ENCODE data around the gene PGM1. TPM values are rescaled to one million over a fixed set of nuclear protein-coding genes. Genes with fewer than 3 reads are reported as not detected.

Gene PGM1
- total and polyA plus RNA-seq, 2 of the 13 experiments (the other 11 are each of a cell fraction or from before 2014, with no cell fraction given), result 51.6 to 105 TPM

DNA sequence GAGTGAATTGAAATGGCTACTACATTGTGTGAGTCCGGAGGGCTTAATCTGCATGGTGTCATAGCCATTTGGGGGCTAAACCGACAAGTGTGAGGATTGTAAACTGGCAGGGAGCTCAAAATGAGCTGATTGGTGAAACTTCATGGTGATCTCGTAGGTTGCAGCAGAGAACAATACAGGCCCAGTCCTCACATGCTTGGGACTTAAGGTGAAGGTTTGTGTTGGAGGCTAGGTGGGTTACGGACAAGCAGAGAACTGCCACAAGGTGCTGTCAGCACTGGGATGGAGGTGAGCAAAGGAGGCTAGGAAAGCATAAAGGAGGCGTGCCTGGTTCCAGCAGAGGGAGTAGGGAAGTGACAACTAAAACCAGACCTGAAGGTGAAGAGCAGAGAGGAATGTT lies 9.4 kb downstream of the PGM1 start:
- no peak for FAIRE-seq
- Histone ChIP-seq H3K4me2 (ENCODE audit: low read depth, low read length) (no peak overlapping the region), H4K20me1 (ENCODE audit: insufficient read depth, low read length) (no peaks in the 10 kb centered on the region), H3K9ac (ENCODE audit: insufficient read depth, low read depth, low read length) (no peak overlapping the region), H3K4me3 (replicated peaks in 1 of 3; ENCODE audit: insufficient read depth in 1 of 3, low read depth in 2 of 3, low read length in 3 of 3) (no peak overlapping the region), H3K27ac (ENCODE audit: extremely low read length, insufficient read depth, low read length) (no peak overlapping the region), H3K4me1 (ENCODE audit: insufficient read depth, low read length) (peaks cover 60% of the 10 kb centered on the region), H3K9me3 (ENCODE audit: low read length) (no peaks in the 10 kb centered on the region), H3K36me3 (replicated peaks in 1 of 2; ENCODE audit: control insufficient read depth in 1 of 2, insufficient read depth in 2 of 2, low read length in 2 of 2) (peaks cover 2 to 36% of the 10 kb centered on the region in 2 experiments; a peak in 3 of 5 replicates), H3K27me3 (ENCODE audit: control insufficient read depth in 1 of 2, insufficient read depth in 2 of 2, low read length in 2 of 2) (no peaks in the 10 kb centered on the region), H3K79me2 (ENCODE audit: insufficient read depth, low read length) (peaks cover 69% of the 10 kb centered on the region), H2AFZ (ENCODE audit: low read length) (no peak overlapping the region)
- in situ Hi-C loops (cut with HindIII; ENCODE audit: extremely low pct_ligation_motif_present, low pct_unique_long_range_greater_than_20kb) (loop anchor here (25.0 kb wide), 1 partner anchor 310 kb away; no protein-coding TSS in a partner anchor), intact Hi-C loops (cut with micrococcal nuclease; ENCODE audit: unreplicated experiment) (no loop called here)
- POLR2A ChIA-PET, result no interaction called here
- CTCF ChIA-PET (ENCODE audit: low intra/inter-chr PET ratio, low total read pairs), result no interaction called here
- TF ChIP-seq FOSL2 (CRISPR knock-in tag; IDR thresholded peaks at IDR 0.05), result no peak
- peak; percentile 63; the same call in 1 of the 2 replicates for TF ChIP-seq ZKSCAN5 (CRISPR knock-in tag; IDR thresholded peaks at IDR 0.05)
- DNase-seq (ENCODE audit: low spot score), result no peak
- WGBS (ENCODE audit: low lambda C conversion rate), result 95% methylated on average over 5 of the region's 5 CpGs
- BruUV-seq (replicated peaks), result no TSS peak
- ATAC-seq, result no peak

DNA sequence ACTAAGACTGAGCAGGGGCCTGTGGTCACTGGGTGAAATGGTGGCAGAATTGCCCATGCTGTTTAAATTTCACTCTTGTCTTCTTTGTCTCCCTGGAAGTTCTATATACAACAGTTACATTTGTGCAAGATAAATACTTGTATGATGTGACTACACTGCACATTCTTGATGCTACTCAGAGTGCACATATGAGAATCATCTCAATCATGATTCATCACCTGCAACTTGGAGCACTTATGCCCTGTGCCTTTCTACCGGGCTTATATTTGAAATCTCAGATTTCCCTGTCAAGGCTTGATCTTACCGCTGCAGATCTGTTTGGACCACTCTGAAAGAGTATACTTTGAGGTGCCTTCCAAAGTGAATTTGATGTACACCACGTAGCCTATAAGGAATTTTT lies 10.6 kb downstream of the PGM1 start:
- peaks cover 62% of the 10 kb centered on the region for H3K79me2 ChIP-seq (ENCODE audit: insufficient read depth, low read length)
- ATAC-seq (no peak), FAIRE-seq (no peak), DNase-seq (ENCODE audit: low spot score) (no peak)
- peaks cover 2 to 36% of the 10 kb centered on the region in 2 experiments; a peak in 3 of 5 replicates for H3K36me3 ChIP-seq (replicated peaks in 1 of 2; ENCODE audit: control insufficient read depth in 1 of 2, insufficient read depth in 2 of 2, low read length in 2 of 2)
- H3K4me1 ChIP-seq (ENCODE audit: insufficient read depth, low read length), result peaks cover 63% of the 10 kb centered on the region
- WGBS (ENCODE audit: low lambda C conversion rate), result 95% methylated on average over 3 of the region's 3 CpGs
- H3K27ac ChIP-seq (ENCODE audit: extremely low read length, insufficient read depth, low read length), result no peak overlapping the region
- in situ Hi-C loops (cut with HindIII; ENCODE audit: extremely low pct_ligation_motif_present, low pct_unique_long_range_greater_than_20kb), result loop anchor here (25.0 kb wide), 1 partner anchor 308 kb away; no protein-coding TSS in a partner anchor
- no peaks in the 10 kb centered on the region for H3K27me3 ChIP-seq (ENCODE audit: control insufficient read depth in 1 of 2, insufficient read depth in 2 of 2, low read length in 2 of 2)
- ChIA-PET CTCF (ENCODE audit: low intra/inter-chr PET ratio, low total read pairs) (no interaction called here), POLR2A (no interaction called here)
- no peak overlapping the region for H3K9ac ChIP-seq (ENCODE audit: insufficient read depth, low read depth, low read length)
- H3K4me2 ChIP-seq (ENCODE audit: low read depth, low read length), result no peak overlapping the region
- intact Hi-C loops (cut with micrococcal nuclease; ENCODE audit: unreplicated experiment), result no loop called here
- H4K20me1 ChIP-seq (ENCODE audit: insufficient read depth, low read length), result no peaks in the 10 kb centered on the region
- no peaks in the 10 kb centered on the region for H3K9me3 ChIP-seq (ENCODE audit: low read length)
- no peak for TF ChIP-seq NR2F2 (IDR thresholded peaks at IDR 0.05; ENCODE audit: borderline replicate concordance, low read depth)
- TF ChIP-seq, protein P1, sequence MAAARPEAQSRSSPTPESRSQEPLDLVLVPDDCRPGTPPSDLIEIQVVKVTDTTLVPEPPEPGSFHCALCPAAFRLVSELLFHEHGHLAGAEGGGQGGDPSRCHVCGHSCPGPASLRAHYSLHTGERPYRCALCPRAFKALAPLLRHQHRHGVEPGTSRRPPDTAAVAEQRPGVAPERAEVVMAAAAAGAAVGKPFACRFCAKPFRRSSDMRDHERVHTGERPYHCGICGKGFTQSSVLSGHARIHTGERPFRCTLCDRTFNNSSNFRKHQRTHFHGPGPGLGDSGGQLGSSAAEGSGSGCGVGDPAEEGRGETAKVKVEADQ (CRISPR knock-in tag; IDR thresholded peaks at IDR 0.05; ENCODE audit: borderline replicate concordance), result no peak
- TF ChIP-seq ZNF709 (CRISPR knock-in tag; IDR thresholded peaks at IDR 0.05), result no peak
- no peak for TF ChIP-seq ZNF652 (CRISPR knock-in tag; IDR thresholded peaks at IDR 0.05; ENCODE audit: borderline replicate concordance, low read depth)
- TF ChIP-seq, protein P2, sequence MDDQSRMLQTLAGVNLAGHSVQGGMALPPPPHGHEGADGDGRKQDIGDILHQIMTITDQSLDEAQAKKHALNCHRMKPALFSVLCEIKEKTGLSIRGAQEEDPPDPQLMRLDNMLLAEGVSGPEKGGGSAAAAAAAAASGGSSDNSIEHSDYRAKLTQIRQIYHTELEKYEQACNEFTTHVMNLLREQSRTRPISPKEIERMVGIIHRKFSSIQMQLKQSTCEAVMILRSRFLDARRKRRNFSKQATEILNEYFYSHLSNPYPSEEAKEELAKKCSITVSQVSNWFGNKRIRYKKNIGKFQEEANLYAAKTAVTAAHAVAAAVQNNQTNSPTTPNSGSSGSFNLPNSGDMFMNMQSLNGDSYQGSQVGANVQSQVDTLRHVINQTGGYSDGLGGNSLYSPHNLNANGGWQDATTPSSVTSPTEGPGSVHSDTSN (CRISPR knock-in tag; IDR thresholded peaks at IDR 0.05; ENCODE audit: borderline replicate concordance), result no peak
- TF ChIP-seq, protein P3, sequence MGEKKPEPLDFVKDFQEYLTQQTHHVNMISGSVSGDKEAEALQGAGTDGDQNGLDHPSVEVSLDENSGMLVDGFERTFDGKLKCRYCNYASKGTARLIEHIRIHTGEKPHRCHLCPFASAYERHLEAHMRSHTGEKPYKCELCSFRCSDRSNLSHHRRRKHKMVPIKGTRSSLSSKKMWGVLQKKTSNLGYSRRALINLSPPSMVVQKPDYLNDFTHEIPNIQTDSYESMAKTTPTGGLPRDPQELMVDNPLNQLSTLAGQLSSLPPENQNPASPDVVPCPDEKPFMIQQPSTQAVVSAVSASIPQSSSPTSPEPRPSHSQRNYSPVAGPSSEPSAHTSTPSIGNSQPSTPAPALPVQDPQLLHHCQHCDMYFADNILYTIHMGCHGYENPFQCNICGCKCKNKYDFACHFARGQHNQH (CRISPR knock-in tag; IDR thresholded peaks at IDR 0.05), result no peak
- no peak for TF ChIP-seq HCFC1 (IDR thresholded peaks at IDR 0.05; ENCODE audit: low read depth, low read length)
- no peak for TF ChIP-seq ZNF446 (CRISPR knock-in tag; IDR thresholded peaks at IDR 0.05)
- no peak overlapping the region for H2AFZ ChIP-seq (ENCODE audit: low read length)
- BruUV-seq (replicated peaks), result no TSS peak
- H3K4me3 ChIP-seq (replicated peaks in 1 of 3; ENCODE audit: insufficient read depth in 1 of 3, low read depth in 2 of 3, low read length in 3 of 3), result no peak overlapping the region

Data from HepG2 (cell line).